AG04450 (cell line): ENCODE measurements around the gene SV2C. TPM values are rescaled to one million over a fixed set of nuclear protein-coding genes. Genes with fewer than 3 reads are reported as not detected.

Experiments used
- CTCF ChIA-PET: fragments of 300-600, 350-600 bp; formaldehyde crosslinking; extraction: SDS; loops from one replicate; lab custom pipeline; 2022; ENCODE audit warnings: antibody characterized with exemption, inconsistent platforms; lab: Charles Lee
- POLR2A ChIA-PET: fragments of 350-600 bp; formaldehyde crosslinking; extraction: SDS; loops from one replicate; lab custom pipeline; 2021; ENCODE audit warnings: antibody characterized with exemption, inconsistent platforms; lab: Yijun Ruan, JAX
- DNase-seq: peaks from one replicate; pipeline ENCODE4 v3.0.0-alpha.2; 2011; ENCODE audit warnings: low read depth, low spot score
- H3K27ac ChIP-seq: one replicate; pipeline ENCODE4 v1.5.1; 2012; ENCODE audit warnings: low read depth, low read length, control low read depth
- H3K27me3 ChIP-seq: one replicate; pipeline ENCODE4 v1.6.0; 2012; ENCODE audit warnings: low read length; ENCODE audit not compliant: control insufficient read depth, insufficient read depth
- H3K4me3 ChIP-seq: 2 replicates; pipeline ENCODE4 v1.5.1; 2011; ENCODE audit warnings: mild to moderate bottlenecking, low read depth, low read length, control low read depth
- H3K9me3 ChIP-seq: 2 replicates; pipeline ENCODE4 v1.5.1; 2012; ENCODE audit warnings: low read length; ENCODE audit not compliant: control insufficient read depth, insufficient read depth
- polyA plus RNA-seq: library from polyadenylated mRNA; depleted of rRNA; stranded (reverse); fragments of >200 nt; gene quantifications from 2 replicates; pipeline ENCODE4 v1.2.3, GENCODE V29; 2011
- TF ChIP-seq, protein P1 (sequence below): IDR thresholded peaks from 2 replicates; pipeline ENCODE4 v1.5.1; 2011; ENCODE audit warnings: low read depth, low read length, control low read depth, inconsistent platforms

The SV2C gene
- polyA plus RNA-seq, 1 experiment: not detected

GRCh38 chr5:76250463-76250862, 167.3 kb downstream of the SV2C start:
- POLR2A ChIA-PET: no interaction called here
- CTCF ChIA-PET: interaction anchor here (0.6 kb wide), 2 partner anchors 75 to 524 kb away, joined by 5 to 8 read pairs; no protein-coding TSS in a partner anchor
- no peaks in the 10 kb centered on the region for H3K9me3 ChIP-seq

DNA sequence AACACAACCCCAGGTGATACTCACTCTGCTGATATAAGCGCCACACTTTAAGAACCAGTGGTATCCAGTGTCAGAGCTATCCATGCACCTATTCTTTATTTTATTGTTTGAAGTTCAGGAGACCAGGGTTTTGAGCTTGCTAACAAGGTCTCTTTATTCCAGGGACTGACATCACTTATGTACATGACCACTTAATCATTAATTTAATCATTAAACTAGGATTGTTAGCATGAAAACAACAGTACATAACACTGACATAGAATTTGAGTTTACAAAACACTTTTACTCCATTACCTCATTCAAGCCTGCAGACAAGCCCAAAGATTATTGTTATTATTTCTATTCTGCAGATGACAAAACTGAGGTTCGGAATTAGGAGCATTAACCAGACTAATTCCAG, 168.5 kb downstream of the SV2C start:
- Histone ChIP-seq H3K9me3 (no peaks in the 10 kb centered on the region), H3K27ac (no peak overlapping the region), H3K4me3 (no peak overlapping the region), H3K27me3 (no peaks in the 10 kb centered on the region)
- TF ChIP-seq, protein P1, sequence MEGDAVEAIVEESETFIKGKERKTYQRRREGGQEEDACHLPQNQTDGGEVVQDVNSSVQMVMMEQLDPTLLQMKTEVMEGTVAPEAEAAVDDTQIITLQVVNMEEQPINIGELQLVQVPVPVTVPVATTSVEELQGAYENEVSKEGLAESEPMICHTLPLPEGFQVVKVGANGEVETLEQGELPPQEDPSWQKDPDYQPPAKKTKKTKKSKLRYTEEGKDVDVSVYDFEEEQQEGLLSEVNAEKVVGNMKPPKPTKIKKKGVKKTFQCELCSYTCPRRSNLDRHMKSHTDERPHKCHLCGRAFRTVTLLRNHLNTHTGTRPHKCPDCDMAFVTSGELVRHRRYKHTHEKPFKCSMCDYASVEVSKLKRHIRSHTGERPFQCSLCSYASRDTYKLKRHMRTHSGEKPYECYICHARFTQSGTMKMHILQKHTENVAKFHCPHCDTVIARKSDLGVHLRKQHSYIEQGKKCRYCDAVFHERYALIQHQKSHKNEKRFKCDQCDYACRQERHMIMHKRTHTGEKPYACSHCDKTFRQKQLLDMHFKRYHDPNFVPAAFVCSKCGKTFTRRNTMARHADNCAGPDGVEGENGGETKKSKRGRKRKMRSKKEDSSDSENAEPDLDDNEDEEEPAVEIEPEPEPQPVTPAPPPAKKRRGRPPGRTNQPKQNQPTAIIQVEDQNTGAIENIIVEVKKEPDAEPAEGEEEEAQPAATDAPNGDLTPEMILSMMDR: no peak
- ChIA-PET CTCF (no interaction called here), POLR2A (no interaction called here)
- no peak for DNase-seq

More at GRCh38 chr5:76250463-76250862, 167.3 kb downstream of the SV2C start:
- Histone ChIP-seq H3K4me3 (no peak overlapping the region), H3K27me3 (no peaks in the 10 kb centered on the region), H3K27ac (no peak overlapping the region)
- TF ChIP-seq, protein P1: no peak
- DNase-seq: no peak

DNA sequence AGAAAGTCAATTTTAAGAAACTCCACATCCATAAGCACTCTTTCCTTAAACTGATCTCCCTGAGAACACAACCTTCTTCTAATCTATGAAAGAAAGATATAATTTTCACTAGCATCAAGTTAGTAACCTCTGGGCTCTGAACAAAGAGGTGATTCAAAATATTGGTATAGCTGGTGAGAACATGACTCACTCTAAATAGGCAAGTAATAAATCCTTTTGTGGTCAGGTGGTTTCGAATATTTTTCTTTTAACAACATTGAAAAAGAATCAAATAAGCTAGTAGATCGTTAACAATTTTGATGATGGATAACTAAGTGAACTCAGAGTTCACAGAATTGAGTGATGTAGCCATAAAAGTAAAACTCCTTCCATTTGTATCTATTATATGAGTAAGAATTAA, 169.3 kb downstream of the SV2C start:
- POLR2A ChIA-PET: no interaction called here

DNA sequence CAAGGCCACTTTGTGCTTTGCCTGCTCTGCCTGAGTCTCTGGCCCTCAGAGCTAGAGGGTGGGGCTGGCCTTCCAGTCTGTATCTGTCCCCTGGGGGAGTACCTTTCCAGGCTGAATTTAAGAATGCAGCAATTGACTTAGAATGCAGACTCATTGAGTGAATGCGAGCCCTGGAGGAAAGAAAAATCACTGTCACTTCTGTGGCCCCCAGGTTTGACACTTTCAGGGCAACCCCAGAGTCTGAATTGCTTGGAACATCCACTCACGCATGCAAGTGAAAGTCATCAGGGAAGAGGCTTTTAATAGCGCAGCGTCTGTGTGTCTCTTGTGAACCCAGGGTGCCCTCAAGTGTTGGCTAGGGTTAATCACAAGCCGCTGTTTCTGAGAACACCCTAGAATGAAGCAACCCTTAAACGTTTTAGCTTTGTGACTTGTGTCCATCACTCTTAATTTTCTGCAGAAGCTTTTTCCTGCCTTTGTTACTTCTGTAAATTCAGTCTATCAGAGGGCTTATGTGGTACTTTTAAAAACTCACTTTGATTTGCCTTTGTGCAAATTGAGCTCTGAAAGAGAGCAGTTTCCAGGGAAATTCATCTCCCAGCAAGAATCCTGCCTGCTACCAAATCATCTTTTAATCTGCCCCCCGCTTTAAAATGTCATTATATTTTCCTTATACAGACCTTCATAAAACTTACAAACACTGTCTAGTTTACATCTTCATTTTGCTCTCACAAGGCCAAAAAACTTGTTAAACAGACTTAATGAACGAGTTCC, 173.1 kb downstream of the SV2C start:
- ChIA-PET CTCF (interaction anchor here (0.6 to 1.0 kb wide), 4 partner anchors 8 to 1342 kb away, joined by 3 to 6 read pairs (median 4); partner anchors contain the start of gene ANKRD31), POLR2A (no interaction called here)
- TF ChIP-seq, protein P1: peak; percentile 64
- Histone ChIP-seq H3K27me3 (no peaks in the 10 kb centered on the region), H3K9me3 (no peaks in the 10 kb centered on the region), H3K27ac (no peak overlapping the region), H3K4me3 (no peak overlapping the region)
- DNase-seq: peak; percentile 13

More for the DNA sequence above, 169.3 kb downstream of the SV2C start:
- no peak for DNase-seq
- TF ChIP-seq, protein P1: no peak
- Histone ChIP-seq H3K4me3 (no peak overlapping the region), H3K27ac (no peak overlapping the region), H3K9me3 (no peaks in the 10 kb centered on the region), H3K27me3 (no peaks in the 10 kb centered on the region)
- CTCF ChIA-PET: no interaction called here

- POLR2A ChIA-PET: no interaction called here
- H3K27me3 ChIP-seq: no peaks in the 10 kb centered on the region
- TF ChIP-seq, protein P1: no peak
- H3K27ac ChIP-seq: no peak overlapping the region
- DNase-seq: no peak
- H3K4me3 ChIP-seq: no peak overlapping the region
- CTCF ChIA-PET: interaction anchor here (1.0 kb wide), 1 partner anchor 1021 kb away, joined by 5 read pairs; the partner anchor contains the start of gene ANKRD31
- H3K9me3 ChIP-seq: no peaks in the 10 kb centered on the region
Observed at GRCh38 chr5:76257225-76257833, 174.1 kb downstream of the SV2C start.
